WTC11 (cell line): Measurements from ENCODE around the gene ADAT3. TPM values are rescaled to one million over a fixed set of nuclear protein-coding genes. Genes with fewer than 3 reads are reported as not detected.

Source experiments
- ATAC-seq: fragments of 200-7000 bp; cut with Tn5 transposase; 2 replicates; pipeline ENCODE4 v1.10.0; 2021; ENCODE audit warnings: mild to moderate bottlenecking, moderate library complexity
- CTCF ChIA-PET: fragments of 300-600 bp; sonication (Branson Sonifier 250); formaldehyde crosslinking; loops from one replicate; lab custom pipeline; 2021; ENCODE audit warnings: antibody characterized with exemption; lab: Charles Lee
- POLR2A ChIA-PET: fragments of 350-600 bp; sonication (Branson Sonifier 250); formaldehyde crosslinking; loops from one replicate; lab custom pipeline; 2021; ENCODE audit warnings: antibody characterized with exemption; lab: Charles Lee
- DNase-seq: peaks from one replicate; pipeline ENCODE4 v3.0.0; 2021; ENCODE audit warnings: low spot score
- H3K27ac Mint-ChIP-seq: 2 replicates; pipeline ENCODE4 v1.8.0; 2021; ENCODE audit warnings: mixed read lengths
- H3K27me3 Mint-ChIP-seq: 2 replicates; pipeline ENCODE4 v1.8.0; 2021; ENCODE audit warnings: low read depth, mild to moderate bottlenecking, moderate library complexity, mixed read lengths
- H3K36me3 Mint-ChIP-seq: 2 replicates; pipeline ENCODE4 v1.8.0; 2021; ENCODE audit warnings: mixed read lengths
- H3K4me1 Mint-ChIP-seq: 2 replicates; pipeline ENCODE4 v1.8.0; 2022; ENCODE audit warnings: mixed read lengths
- H3K4me3 Mint-ChIP-seq: 2 replicates; pipeline ENCODE4 v1.8.0; 2021; ENCODE audit warnings: mild to moderate bottlenecking, moderate library complexity, mixed read lengths
- H3K9me3 Mint-ChIP-seq: 2 replicates; pipeline ENCODE4 v1.8.0; 2021; ENCODE audit warnings: mixed read lengths
- ELF4 ChIP-seq: sonication (generic); formaldehyde crosslinking; IDR thresholded peaks from 2 replicates; pipeline ENCODE4 v1.8.1; 2022; ENCODE audit warnings: low read depth, mild to moderate bottlenecking, moderate library complexity, missing genetic modification reagents
- ETV6 ChIP-seq: sonication (generic); formaldehyde crosslinking; IDR thresholded peaks from 2 replicates; pipeline ENCODE4 v1.8.1; 2022; ENCODE audit warnings: mild to moderate bottlenecking, missing genetic modification reagents
- GTF2I ChIP-seq: fragments of 250-450 bp; sonication (Bioruptor Pico); conservative IDR thresholded peaks from 2 replicates; pipeline ENCODE4 v1.4.0; 2021; ENCODE audit warnings: mild to moderate bottlenecking
- IRF2 ChIP-seq: sonication (generic); formaldehyde crosslinking; IDR thresholded peaks from 2 replicates; pipeline ENCODE4 v1.8.0; 2022; ENCODE audit warnings: low read depth, missing genetic modification reagents, borderline replicate concordance
- JAZF1 ChIP-seq: fragments of 250-450 bp; sonication (Bioruptor Pico); IDR thresholded peaks from 2 replicates; pipeline ENCODE4 v1.9.0; 2021; ENCODE audit warnings: moderate library complexity, mild to moderate bottlenecking, inconsistent platforms
- NFATC4 ChIP-seq: fragments of 250-450 bp; sonication (Bioruptor Pico); IDR thresholded peaks from 2 replicates; pipeline ENCODE4 v1.9.0; 2021; ENCODE audit warnings: mild to moderate bottlenecking
- NR3C1 ChIP-seq: sonication (generic); formaldehyde crosslinking; conservative IDR thresholded peaks from 2 replicates; pipeline ENCODE4 v1.8.1; 2023; ENCODE audit warnings: low read depth, mild to moderate bottlenecking, missing genetic modification reagents
- SMAD4 ChIP-seq: sonication (generic); formaldehyde crosslinking; IDR thresholded peaks from 2 replicates; pipeline ENCODE4 v1.8.0; 2022; ENCODE audit warnings: mild to moderate bottlenecking, missing genetic modification reagents
- ZNF121 ChIP-seq: sonication (generic); formaldehyde crosslinking; IDR thresholded peaks from 2 replicates; pipeline ENCODE4 v1.8.0; 2023; ENCODE audit warnings: missing genetic modification reagents
- ZNF219 ChIP-seq: sonication (generic); formaldehyde crosslinking; IDR thresholded peaks from 2 replicates; pipeline ENCODE4 v1.8.0; 2023; ENCODE audit warnings: missing genetic modification reagents, mild to moderate bottlenecking, borderline replicate concordance
- ZNF232 ChIP-seq: sonication (generic); formaldehyde crosslinking; IDR thresholded peaks from 2 replicates; pipeline ENCODE4 v1.8.0; 2022; ENCODE audit warnings: mild to moderate bottlenecking, missing genetic modification reagents
- ZNF671 ChIP-seq: fragments of 250-450 bp; sonication (Bioruptor Pico); IDR thresholded peaks from 2 replicates; pipeline ENCODE4 v1.8.0; 2021; ENCODE audit warnings: mild to moderate bottlenecking
- total RNA-seq: library from RNA; stranded (reverse); gene quantifications from 3 replicates; pipeline ENCODE4 v1.2.3, GENCODE V29; 2021
- TF ChIP-seq, protein P1 (sequence below): fragments of 200-600 bp; IDR thresholded peaks from 2 replicates; pipeline ENCODE4 v1.8.0; 2022; ENCODE audit warnings: antibody characterized with exemption
- TF ChIP-seq, protein P2 (sequence below): sonication (generic); formaldehyde crosslinking; IDR thresholded peaks from 2 replicates; pipeline ENCODE4 v1.8.0; 2023; ENCODE audit warnings: missing genetic modification reagents
- TF ChIP-seq, protein P3 (sequence below): sonication (generic); formaldehyde crosslinking; IDR thresholded peaks from 2 replicates; pipeline ENCODE4 v1.8.1; 2022; ENCODE audit warnings: mild to moderate bottlenecking, missing genetic modification reagents, moderate library complexity, borderline replicate concordance
- TF ChIP-seq, protein P4 (sequence below): sonication (generic); formaldehyde crosslinking; IDR thresholded peaks from 2 replicates; pipeline ENCODE4 v1.8.0; 2022; ENCODE audit warnings: mild to moderate bottlenecking, missing genetic modification reagents
- TF ChIP-seq, protein P5 (sequence below): fragments of 250-450 bp; sonication (Bioruptor Pico); IDR thresholded peaks from 2 replicates; pipeline ENCODE4 v1.9.0; 2021; ENCODE audit warnings: mild to moderate bottlenecking, borderline replicate concordance
- TF ChIP-seq, protein P6 (sequence below): sonication (generic); formaldehyde crosslinking; IDR thresholded peaks from 2 replicates; pipeline ENCODE4 v1.8.1; 2023; ENCODE audit warnings: mild to moderate bottlenecking, missing genetic modification reagents, borderline replicate concordance

The ADAT3 gene
- total RNA-seq, 1 experiment from 2014 or later: 20.3 TPM

DNA sequence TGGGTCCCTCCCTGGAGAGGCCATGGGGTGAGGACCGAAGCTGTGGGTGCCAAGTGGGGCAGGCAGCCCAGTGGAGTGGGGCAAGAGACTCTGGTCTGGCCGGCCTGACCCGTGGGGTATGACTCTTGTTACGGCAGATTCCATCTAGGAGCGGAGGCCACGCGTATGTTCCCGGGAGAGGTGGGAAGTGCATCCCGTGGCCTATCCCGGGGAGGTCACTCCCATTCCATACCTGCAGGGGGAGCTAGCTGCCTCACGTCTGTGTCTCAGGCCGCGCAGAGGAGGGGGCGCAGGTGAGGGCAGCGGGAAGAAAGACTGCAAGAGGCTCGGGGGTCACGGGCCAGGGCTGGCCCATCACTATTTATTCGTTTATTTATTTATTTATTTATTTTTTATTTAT is 40.7 kb downstream of the ADAT3 start:
- Mint-ChIP-seq H3K9me3 (no peaks in the 10 kb centered on the region), H3K4me1 (peaks cover 16% of the 10 kb centered on the region), H3K4me3 (no peak overlapping the region), H3K27ac (peak overlapping the region; percentile 98), H3K36me3 (peaks cover 3% of the 10 kb centered on the region; the same call in 1 of the 2 replicates), H3K27me3 (no peaks in the 10 kb centered on the region)
- ChIA-PET POLR2A (interaction anchor here (0.6 to 1.0 kb wide), 3 partner anchors 10 to 281 kb away, joined by 3 read pairs; no protein-coding TSS in a partner anchor), CTCF (interaction anchor here (0.5 to 2.1 kb wide), 28 partner anchors 8 to 302 kb away, joined by 3 to 18 read pairs (median 4); partner anchors contain the start of gene PLEKHJ1)
- peak; percentile 69 for ATAC-seq
- DNase-seq: peak; percentile 91
- peak; percentile 55; the same call in 1 of the 2 replicates for TF ChIP-seq ETV6
- TF ChIP-seq, protein P1, sequence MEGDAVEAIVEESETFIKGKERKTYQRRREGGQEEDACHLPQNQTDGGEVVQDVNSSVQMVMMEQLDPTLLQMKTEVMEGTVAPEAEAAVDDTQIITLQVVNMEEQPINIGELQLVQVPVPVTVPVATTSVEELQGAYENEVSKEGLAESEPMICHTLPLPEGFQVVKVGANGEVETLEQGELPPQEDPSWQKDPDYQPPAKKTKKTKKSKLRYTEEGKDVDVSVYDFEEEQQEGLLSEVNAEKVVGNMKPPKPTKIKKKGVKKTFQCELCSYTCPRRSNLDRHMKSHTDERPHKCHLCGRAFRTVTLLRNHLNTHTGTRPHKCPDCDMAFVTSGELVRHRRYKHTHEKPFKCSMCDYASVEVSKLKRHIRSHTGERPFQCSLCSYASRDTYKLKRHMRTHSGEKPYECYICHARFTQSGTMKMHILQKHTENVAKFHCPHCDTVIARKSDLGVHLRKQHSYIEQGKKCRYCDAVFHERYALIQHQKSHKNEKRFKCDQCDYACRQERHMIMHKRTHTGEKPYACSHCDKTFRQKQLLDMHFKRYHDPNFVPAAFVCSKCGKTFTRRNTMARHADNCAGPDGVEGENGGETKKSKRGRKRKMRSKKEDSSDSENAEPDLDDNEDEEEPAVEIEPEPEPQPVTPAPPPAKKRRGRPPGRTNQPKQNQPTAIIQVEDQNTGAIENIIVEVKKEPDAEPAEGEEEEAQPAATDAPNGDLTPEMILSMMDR: peak; percentile 82
- TF ChIP-seq NR3C1: no peak
- no peak for TF ChIP-seq IRF2 (CRISPR knock-in tag)
- TF ChIP-seq ZNF121: 0 out of 2 replicates have a peak, but pooled peaks have one; percentile 8
- TF ChIP-seq NFATC4: no peak

DNA sequence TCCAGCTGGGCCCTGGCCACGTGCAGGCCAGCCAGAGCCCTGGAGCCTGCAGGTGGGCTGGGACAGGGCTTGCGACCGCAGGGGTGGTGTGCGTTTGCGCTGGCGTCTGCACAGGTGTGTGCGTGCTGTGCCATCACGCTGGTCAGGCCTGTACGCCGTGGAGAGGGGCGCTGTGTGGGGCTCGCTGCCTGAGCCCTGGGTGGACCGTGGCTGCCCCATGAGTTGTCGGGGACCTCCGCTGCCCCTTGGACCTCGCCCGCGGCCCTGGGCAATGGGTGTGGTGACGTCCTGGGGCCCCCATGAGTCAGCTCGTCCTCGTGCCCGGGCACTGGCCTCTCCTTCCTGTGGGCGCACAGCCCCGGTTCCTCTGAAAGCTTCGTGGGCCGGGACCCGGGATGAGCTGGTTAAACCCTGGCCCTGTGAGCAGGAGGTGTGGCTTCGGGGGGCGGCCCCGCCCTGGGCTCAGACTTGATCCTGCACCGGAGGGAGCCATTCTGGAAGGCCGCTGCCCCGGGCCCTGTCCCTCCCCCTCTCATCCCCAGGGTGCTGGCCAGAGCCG is 42.5 kb downstream of the ADAT3 start:
- TF ChIP-seq ZNF219 (CRISPR knock-in tag) (no peak), ZNF671 (CRISPR knock-in tag) (no peak), NFATC4 (no peak), JAZF1 (CRISPR knock-in tag) (no peak)
- TF ChIP-seq, protein P2, sequence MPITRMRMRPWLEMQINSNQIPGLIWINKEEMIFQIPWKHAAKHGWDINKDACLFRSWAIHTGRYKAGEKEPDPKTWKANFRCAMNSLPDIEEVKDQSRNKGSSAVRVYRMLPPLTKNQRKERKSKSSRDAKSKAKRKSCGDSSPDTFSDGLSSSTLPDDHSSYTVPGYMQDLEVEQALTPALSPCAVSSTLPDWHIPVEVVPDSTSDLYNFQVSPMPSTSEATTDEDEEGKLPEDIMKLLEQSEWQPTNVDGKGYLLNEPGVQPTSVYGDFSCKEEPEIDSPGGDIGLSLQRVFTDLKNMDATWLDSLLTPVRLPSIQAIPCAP: no peak
- TF ChIP-seq, protein P3, sequence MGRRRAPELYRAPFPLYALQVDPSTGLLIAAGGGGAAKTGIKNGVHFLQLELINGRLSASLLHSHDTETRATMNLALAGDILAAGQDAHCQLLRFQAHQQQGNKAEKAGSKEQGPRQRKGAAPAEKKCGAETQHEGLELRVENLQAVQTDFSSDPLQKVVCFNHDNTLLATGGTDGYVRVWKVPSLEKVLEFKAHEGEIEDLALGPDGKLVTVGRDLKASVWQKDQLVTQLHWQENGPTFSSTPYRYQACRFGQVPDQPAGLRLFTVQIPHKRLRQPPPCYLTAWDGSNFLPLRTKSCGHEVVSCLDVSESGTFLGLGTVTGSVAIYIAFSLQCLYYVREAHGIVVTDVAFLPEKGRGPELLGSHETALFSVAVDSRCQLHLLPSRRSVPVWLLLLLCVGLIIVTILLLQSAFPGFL (CRISPR knock-in tag): no peak
- Mint-ChIP-seq H3K36me3 (peaks cover 3% of the 10 kb centered on the region; the same call in 1 of the 2 replicates), H3K9me3 (no peaks in the 10 kb centered on the region), H3K4me3 (no peak overlapping the region), H3K27me3 (no peaks in the 10 kb centered on the region), H3K27ac (no peak overlapping the region), H3K4me1 (peaks cover 15% of the 10 kb centered on the region)
- ATAC-seq (peak; percentile 50), DNase-seq (peak; percentile 62)
- CTCF ChIA-PET: interaction anchor here (0.7 kb wide), 1 partner anchor 94 kb away, joined by 3 read pairs; no protein-coding TSS in a partner anchor
- POLR2A ChIA-PET: no interaction called here

DNA sequence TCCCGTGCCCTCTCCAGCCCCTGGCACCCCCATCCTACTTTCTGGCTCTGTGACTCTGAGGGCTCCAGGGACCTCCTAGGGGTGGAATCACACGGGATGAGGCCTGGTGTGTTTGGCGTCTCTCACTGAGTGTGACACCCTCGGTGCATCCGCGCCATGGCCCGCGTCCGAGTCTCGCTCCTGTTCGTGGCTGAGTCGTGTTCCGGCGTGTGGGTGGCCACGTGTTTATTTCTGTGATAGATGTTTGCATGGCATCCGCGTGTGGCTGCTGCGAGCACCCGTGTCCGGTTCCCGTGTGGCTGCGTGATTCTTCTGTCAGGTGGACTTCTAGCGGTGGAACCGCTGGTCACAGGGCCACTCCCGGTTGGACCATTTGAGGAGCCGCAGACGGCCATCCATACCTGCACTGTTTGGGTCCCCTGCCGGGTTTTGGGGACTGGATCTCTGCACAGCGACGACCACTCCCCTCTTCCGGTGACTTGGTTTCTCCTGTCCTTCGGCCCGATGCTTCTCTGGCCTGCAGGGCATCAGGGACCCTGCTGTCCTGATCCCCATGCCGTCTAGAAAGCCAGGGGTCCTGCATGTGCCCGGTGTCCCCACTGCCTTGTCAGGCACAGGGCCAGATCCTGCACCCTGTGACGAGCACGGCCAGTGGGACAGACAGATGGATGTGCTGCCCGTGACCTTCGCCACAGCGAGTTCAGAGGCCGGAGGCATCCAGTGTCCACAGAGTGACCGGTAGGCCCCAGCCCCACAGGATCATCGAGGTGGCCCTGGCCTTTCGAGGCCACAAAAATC is 44.3 kb downstream of the ADAT3 start:
- Mint-ChIP-seq H3K36me3 (peaks cover 3% of the 10 kb centered on the region; the same call in 1 of the 2 replicates), H3K9me3 (no peaks in the 10 kb centered on the region), H3K4me3 (no peak overlapping the region), H3K4me1 (peaks cover 3% of the 10 kb centered on the region; the same call in 1 of the 2 replicates), H3K27ac (peak overlapping the region; percentile 11), H3K27me3 (no peaks in the 10 kb centered on the region)
- CTCF ChIA-PET: interaction anchor here (0.8 kb wide), 1 partner anchor 19 kb away, joined by 3 read pairs; no protein-coding TSS in a partner anchor
- DNase-seq: no peak
- POLR2A ChIA-PET: no interaction called here
- no peak for ATAC-seq
- TF ChIP-seq ELF4 (CRISPR knock-in tag): no peak
- no peak for TF ChIP-seq JAZF1 (CRISPR knock-in tag)
- no peak for TF ChIP-seq SMAD4 (CRISPR knock-in tag)
- TF ChIP-seq, protein P4, sequence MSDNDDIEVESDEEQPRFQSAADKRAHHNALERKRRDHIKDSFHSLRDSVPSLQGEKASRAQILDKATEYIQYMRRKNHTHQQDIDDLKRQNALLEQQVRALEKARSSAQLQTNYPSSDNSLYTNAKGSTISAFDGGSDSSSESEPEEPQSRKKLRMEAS: no peak
- no peak for TF ChIP-seq ZNF232 (CRISPR knock-in tag)
- TF ChIP-seq, protein P5, sequence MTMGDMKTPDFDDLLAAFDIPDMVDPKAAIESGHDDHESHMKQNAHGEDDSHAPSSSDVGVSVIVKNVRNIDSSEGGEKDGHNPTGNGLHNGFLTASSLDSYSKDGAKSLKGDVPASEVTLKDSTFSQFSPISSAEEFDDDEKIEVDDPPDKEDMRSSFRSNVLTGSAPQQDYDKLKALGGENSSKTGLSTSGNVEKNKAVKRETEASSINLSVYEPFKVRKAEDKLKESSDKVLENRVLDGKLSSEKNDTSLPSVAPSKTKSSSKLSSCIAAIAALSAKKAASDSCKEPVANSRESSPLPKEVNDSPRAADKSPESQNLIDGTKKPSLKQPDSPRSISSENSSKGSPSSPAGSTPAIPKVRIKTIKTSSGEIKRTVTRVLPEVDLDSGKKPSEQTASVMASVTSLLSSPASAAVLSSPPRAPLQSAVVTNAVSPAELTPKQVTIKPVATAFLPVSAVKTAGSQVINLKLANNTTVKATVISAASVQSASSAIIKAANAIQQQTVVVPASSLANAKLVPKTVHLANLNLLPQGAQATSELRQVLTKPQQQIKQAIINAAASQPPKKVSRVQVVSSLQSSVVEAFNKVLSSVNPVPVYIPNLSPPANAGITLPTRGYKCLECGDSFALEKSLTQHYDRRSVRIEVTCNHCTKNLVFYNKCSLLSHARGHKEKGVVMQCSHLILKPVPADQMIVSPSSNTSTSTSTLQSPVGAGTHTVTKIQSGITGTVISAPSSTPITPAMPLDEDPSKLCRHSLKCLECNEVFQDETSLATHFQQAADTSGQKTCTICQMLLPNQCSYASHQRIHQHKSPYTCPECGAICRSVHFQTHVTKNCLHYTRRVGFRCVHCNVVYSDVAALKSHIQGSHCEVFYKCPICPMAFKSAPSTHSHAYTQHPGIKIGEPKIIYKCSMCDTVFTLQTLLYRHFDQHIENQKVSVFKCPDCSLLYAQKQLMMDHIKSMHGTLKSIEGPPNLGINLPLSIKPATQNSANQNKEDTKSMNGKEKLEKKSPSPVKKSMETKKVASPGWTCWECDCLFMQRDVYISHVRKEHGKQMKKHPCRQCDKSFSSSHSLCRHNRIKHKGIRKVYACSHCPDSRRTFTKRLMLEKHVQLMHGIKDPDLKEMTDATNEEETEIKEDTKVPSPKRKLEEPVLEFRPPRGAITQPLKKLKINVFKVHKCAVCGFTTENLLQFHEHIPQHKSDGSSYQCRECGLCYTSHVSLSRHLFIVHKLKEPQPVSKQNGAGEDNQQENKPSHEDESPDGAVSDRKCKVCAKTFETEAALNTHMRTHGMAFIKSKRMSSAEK (CRISPR knock-in tag): no peak
- TF ChIP-seq GTF2I (CRISPR knock-in tag): no peak
- TF ChIP-seq, protein P6, sequence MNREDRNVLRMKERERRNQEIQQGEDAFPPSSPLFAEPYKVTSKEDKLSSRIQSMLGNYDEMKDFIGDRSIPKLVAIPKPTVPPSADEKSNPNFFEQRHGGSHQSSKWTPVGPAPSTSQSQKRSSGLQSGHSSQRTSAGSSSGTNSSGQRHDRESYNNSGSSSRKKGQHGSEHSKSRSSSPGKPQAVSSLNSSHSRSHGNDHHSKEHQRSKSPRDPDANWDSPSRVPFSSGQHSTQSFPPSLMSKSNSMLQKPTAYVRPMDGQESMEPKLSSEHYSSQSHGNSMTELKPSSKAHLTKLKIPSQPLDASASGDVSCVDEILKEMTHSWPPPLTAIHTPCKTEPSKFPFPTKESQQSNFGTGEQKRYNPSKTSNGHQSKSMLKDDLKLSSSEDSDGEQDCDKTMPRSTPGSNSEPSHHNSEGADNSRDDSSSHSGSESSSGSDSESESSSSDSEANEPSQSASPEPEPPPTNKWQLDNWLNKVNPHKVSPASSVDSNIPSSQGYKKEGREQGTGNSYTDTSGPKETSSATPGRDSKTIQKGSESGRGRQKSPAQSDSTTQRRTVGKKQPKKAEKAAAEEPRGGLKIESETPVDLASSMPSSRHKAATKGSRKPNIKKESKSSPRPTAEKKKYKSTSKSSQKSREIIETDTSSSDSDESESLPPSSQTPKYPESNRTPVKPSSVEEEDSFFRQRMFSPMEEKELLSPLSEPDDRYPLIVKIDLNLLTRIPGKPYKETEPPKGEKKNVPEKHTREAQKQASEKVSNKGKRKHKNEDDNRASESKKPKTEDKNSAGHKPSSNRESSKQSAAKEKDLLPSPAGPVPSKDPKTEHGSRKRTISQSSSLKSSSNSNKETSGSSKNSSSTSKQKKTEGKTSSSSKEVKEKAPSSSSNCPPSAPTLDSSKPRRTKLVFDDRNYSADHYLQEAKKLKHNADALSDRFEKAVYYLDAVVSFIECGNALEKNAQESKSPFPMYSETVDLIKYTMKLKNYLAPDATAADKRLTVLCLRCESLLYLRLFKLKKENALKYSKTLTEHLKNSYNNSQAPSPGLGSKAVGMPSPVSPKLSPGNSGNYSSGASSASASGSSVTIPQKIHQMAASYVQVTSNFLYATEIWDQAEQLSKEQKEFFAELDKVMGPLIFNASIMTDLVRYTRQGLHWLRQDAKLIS: no peak
